Measurements from ENCODE around the gene ACMSD.
"Not testable (repeated sequence)": the region's sequence is repeated elsewhere in the genome, so short reads cannot be mapped to it uniquely, and the experiment has no call there.

ACMSD gene

GRCh38 chr2:134838143-134838620 lies at the start of gene ACMSD:
Gene ACMSD (plus strand): TSS chr2:134838616. CDS start chr2:134838683, 67 bp downstream.
- in situ Hi-C loops (cut with MboI; ENCODE audit: low sequenced_read_pairs) = no loop called here

- in situ Hi-C loops (cut with MboI; ENCODE audit: low sequenced_read_pairs) = no loop called here
These were observed 47.9 kb upstream of the ACMSD start for GRCh38 chr2:134790487-134790886.

- in situ Hi-C loops (cut with MboI; ENCODE audit: low sequenced_read_pairs) = no loop called here
These were observed 46.8 kb upstream of the ACMSD start for GRCh38 chr2:134791616-134792015.

GRCh38 chr2:134792186-134792585 lies 46.2 kb upstream of the ACMSD start:
- in situ Hi-C loops (cut with MboI; ENCODE audit: low sequenced_read_pairs) = no loop called here

- in situ Hi-C loops (cut with MboI; ENCODE audit: low sequenced_read_pairs) = no loop called here
These were observed 42.7 kb upstream of the ACMSD start for GRCh38 chr2:134795765-134796164.

- in situ Hi-C loops (cut with MboI; ENCODE audit: low sequenced_read_pairs) = no loop called here
These were observed 42.0 kb upstream of the ACMSD start for GRCh38 chr2:134796373-134796772.

- in situ Hi-C loops (cut with MboI; ENCODE audit: low sequenced_read_pairs) = no loop called here
These were observed 38.5 kb upstream of the ACMSD start for GRCh38 chr2:134799936-134800335.

- in situ Hi-C loops (cut with MboI; ENCODE audit: low sequenced_read_pairs) = no loop called here
These were observed 38.1 kb upstream of the ACMSD start for GRCh38 chr2:134800341-134800740.

- in situ Hi-C loops (cut with MboI; ENCODE audit: low sequenced_read_pairs) = not testable (repeated sequence)
These were observed 34.6 kb upstream of the ACMSD start for GRCh38 chr2:134803609-134804405.

- in situ Hi-C loops (cut with MboI; ENCODE audit: low sequenced_read_pairs) = no loop called here
These were observed 22.7 kb upstream of the ACMSD start for GRCh38 chr2:134815741-134816140.

- in situ Hi-C loops (cut with MboI; ENCODE audit: low sequenced_read_pairs) = no loop called here
These were observed 20.1 kb upstream of the ACMSD start for GRCh38 chr2:134818321-134818720.

GRCh38 chr2:134819334-134819733 lies 19.1 kb upstream of the ACMSD start:
- in situ Hi-C loops (cut with MboI; ENCODE audit: low sequenced_read_pairs) = no loop called here

- in situ Hi-C loops (cut with MboI; ENCODE audit: low sequenced_read_pairs) = no loop called here
These were observed 15.0 kb upstream of the ACMSD start for GRCh38 chr2:134823431-134823830.

GRCh38 chr2:134823832-134824231 lies 14.6 kb upstream of the ACMSD start:
- in situ Hi-C loops (cut with MboI; ENCODE audit: low sequenced_read_pairs) = no loop called here

- in situ Hi-C loops (cut with MboI; ENCODE audit: low sequenced_read_pairs) = not testable (repeated sequence)
These were observed 12.7 kb upstream of the ACMSD start for GRCh38 chr2:134825716-134826115.

GRCh38 chr2:134835471-134835870 lies 2.9 kb upstream of the ACMSD start:
- in situ Hi-C loops (cut with MboI; ENCODE audit: low sequenced_read_pairs) = no loop called here

GRCh38 chr2:134836986-134837385 lies 1.4 kb upstream of the ACMSD start:
- in situ Hi-C loops (cut with MboI; ENCODE audit: low sequenced_read_pairs) = no loop called here

GRCh38 chr2:134839649-134840048 lies 1.2 kb downstream of the ACMSD start:
- in situ Hi-C loops (cut with MboI; ENCODE audit: low sequenced_read_pairs) = no loop called here

GRCh38 chr2:134842930-134843490 lies 4.6 kb downstream of the ACMSD start:
- in situ Hi-C loops (cut with MboI; ENCODE audit: low sequenced_read_pairs) = no loop called here

GRCh38 chr2:134843968-134844367 lies 5.6 kb downstream of the ACMSD start:
- in situ Hi-C loops (cut with MboI; ENCODE audit: low sequenced_read_pairs) = no loop called here

- in situ Hi-C loops (cut with MboI; ENCODE audit: low sequenced_read_pairs) = no loop called here
These were observed 6.6 kb downstream of the ACMSD start for GRCh38 chr2:134845028-134845427.

- in situ Hi-C loops (cut with MboI; ENCODE audit: low sequenced_read_pairs) = no loop called here
These were observed 7.3 kb downstream of the ACMSD start for GRCh38 chr2:134845719-134846118.
